Panc1 (cell line): ENCODE results near the gene DAPP1. TPM values are rescaled to one million over a fixed set of nuclear protein-coding genes. Genes with fewer than 3 reads are reported as not detected.

Experiments used
- ATAC-seq: fragments of 200-7000 bp; cut with Tn5 transposase; 2 replicates; pipeline ENCODE4 v1.9.1; 2020; ENCODE audit warnings: mild to moderate bottlenecking, moderate library complexity
- BruUV-seq: library from RNA; stranded (reverse); fragments of 400-500 nt; replicated peaks from 2 replicates; lab custom pipeline; 2021; lab: Mats Ljungman, UMichigan
- CTCF ChIA-PET: fragments of 300-600 bp; sonication (Branson Sonifier 250); formaldehyde crosslinking; loops from one replicate; lab custom pipeline; 2022; ENCODE audit warnings: antibody characterized with exemption; lab: Charles Lee
- POLR2A ChIA-PET: fragments of 300-600 bp; sonication (Branson Sonifier 250); formaldehyde crosslinking; loops from one replicate; lab custom pipeline; 2022; ENCODE audit warnings: antibody characterized with exemption; lab: Charles Lee
- DNase-seq: peaks from one replicate; pipeline ENCODE4 v3.0.0-alpha.2; 2010; ENCODE audit warnings: low read depth, low spot score
- H3K27ac ChIP-seq: 2 replicates; pipeline ENCODE4 v1.5.1; 2011; ENCODE audit warnings: mild to moderate bottlenecking, low read length, inconsistent platforms
- H3K27me3 ChIP-seq: fragments of 200-500 bp; sonication (Bioruptor generic); 2 replicates; pipeline ENCODE4 v1.6.0; 2014; ENCODE audit warnings: low read length, inconsistent platforms; ENCODE audit not compliant: control insufficient read depth, insufficient read depth
- H3K36me3 ChIP-seq: fragments of 200-500 bp; sonication (Bioruptor generic); 2 replicates; pipeline ENCODE4 v1.5.1; 2014; ENCODE audit warnings: inconsistent platforms, mild to moderate bottlenecking, low read length, moderate library complexity; ENCODE audit not compliant: control insufficient read depth, insufficient read depth
- H3K4me1 ChIP-seq: 2 replicates; pipeline ENCODE4 v1.5.1; 2011; ENCODE audit warnings: inconsistent platforms, mild to moderate bottlenecking, low read length, moderate library complexity; ENCODE audit not compliant: control insufficient read depth, insufficient read depth
- H3K4me3 ChIP-seq, 2 experiments: 2 replicates each; pipeline ENCODE4 v1.5.1; 2011 to 2012; ENCODE audit warnings: low read depth in 2 of 2, low read length in 2 of 2, mild to moderate bottlenecking in 2 of 2, inconsistent platforms in 1 of 2, moderate library complexity in 1 of 2
- H3K9me3 ChIP-seq: fragments of 200-500 bp; sonication (Bioruptor generic); 2 replicates; pipeline ENCODE4 v1.5.1; 2014; ENCODE audit warnings: low read depth, mild to moderate bottlenecking, inconsistent platforms, low read length, moderate library complexity; ENCODE audit not compliant: control insufficient read depth, insufficient read depth
- POLR2AphosphoS5 ChIP-seq: IDR thresholded peaks from 2 replicates; pipeline ENCODE4 v1.6.1; 2012; ENCODE audit warnings: mild to moderate bottlenecking, low read depth, low read length, moderate library complexity
- REST ChIP-seq, 2 experiments: IDR thresholded peaks; 2 replicates each; pipeline ENCODE4 v1.6.1; 2011 to 2012; ENCODE audit warnings: low read depth in 2 of 2, control low read depth in 1 of 2, low read length in 1 of 2, mild to moderate bottlenecking in 1 of 2, moderate library complexity in 1 of 2; ENCODE audit not compliant: insufficient read depth in 1 of 2
- SIN3A ChIP-seq: IDR thresholded peaks from 2 replicates; pipeline ENCODE4 v1.6.1; 2012; ENCODE audit warnings: low read depth, mild to moderate bottlenecking, low read length, moderate library complexity, borderline replicate concordance; ENCODE audit not compliant: insufficient read depth
- TCF7L2 ChIP-seq: IDR thresholded peaks from 2 replicates; pipeline ENCODE4 v1.6.1; 2011; ENCODE audit warnings: mild to moderate bottlenecking, low read depth, low read length, inconsistent platforms
- in situ Hi-C: cut with HindIII; loops from 2 replicates; pipeline ENCODE4 v1.10.0; 2016; ENCODE audit warnings: low sequenced_read_pairs, low pct_unique_long_range_greater_than_20kb
- intact Hi-C: fragments of 100-400 bp; cut with micrococcal nuclease; formaldehyde crosslinking; loops from one replicate; pipeline ENCODE4 v1.10.0; 2022; ENCODE audit not compliant: unreplicated experiment
- total RNA-seq: library from RNA; stranded (reverse); gene quantifications from one replicate; pipeline ENCODE4 v1.2.1, GENCODE V29; 2021; ENCODE audit not compliant: unreplicated experiment
- TF ChIP-seq, protein P1 (sequence below): fragments of 450-650 bp; IDR thresholded peaks from 2 replicates; pipeline ENCODE4 v1.5.1; 2017; ENCODE audit warnings: mild to moderate bottlenecking

Gene DAPP1
- total RNA-seq, 1 experiment from 2014 or later, result not detected

GRCh38 chr4:99879458-99879857 is 62.8 kb downstream of the DAPP1 start:
- Histone ChIP-seq H3K27me3 (no peaks in the 10 kb centered on the region), H3K36me3 (peaks cover 26% of the 10 kb centered on the region), H3K9me3 (no peaks in the 10 kb centered on the region), H3K4me3 (no peak overlapping the region), H3K4me1 (no peaks in the 10 kb centered on the region), H3K27ac (no peak overlapping the region)
- no peak for TF ChIP-seq SIN3A
- no peak for TF ChIP-seq POLR2AphosphoS5
- TF ChIP-seq REST (IDR thresholded peaks at IDR 0.05; ENCODE audit: insufficient read depth in 1 of 2, low read depth in 2 of 2, low read length in 1 of 2), result no peak
- TF ChIP-seq TCF7L2, result no peak
- TF ChIP-seq, protein P1, sequence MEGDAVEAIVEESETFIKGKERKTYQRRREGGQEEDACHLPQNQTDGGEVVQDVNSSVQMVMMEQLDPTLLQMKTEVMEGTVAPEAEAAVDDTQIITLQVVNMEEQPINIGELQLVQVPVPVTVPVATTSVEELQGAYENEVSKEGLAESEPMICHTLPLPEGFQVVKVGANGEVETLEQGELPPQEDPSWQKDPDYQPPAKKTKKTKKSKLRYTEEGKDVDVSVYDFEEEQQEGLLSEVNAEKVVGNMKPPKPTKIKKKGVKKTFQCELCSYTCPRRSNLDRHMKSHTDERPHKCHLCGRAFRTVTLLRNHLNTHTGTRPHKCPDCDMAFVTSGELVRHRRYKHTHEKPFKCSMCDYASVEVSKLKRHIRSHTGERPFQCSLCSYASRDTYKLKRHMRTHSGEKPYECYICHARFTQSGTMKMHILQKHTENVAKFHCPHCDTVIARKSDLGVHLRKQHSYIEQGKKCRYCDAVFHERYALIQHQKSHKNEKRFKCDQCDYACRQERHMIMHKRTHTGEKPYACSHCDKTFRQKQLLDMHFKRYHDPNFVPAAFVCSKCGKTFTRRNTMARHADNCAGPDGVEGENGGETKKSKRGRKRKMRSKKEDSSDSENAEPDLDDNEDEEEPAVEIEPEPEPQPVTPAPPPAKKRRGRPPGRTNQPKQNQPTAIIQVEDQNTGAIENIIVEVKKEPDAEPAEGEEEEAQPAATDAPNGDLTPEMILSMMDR, result no peak
- CTCF ChIA-PET, result no interaction called here
- POLR2A ChIA-PET, result no interaction called here
- no peak for DNase-seq
- no TSS peak for BruUV-seq
- ATAC-seq, result no peak
- intact Hi-C loops (no loop called here), in situ Hi-C loops (no loop called here)

DNA sequence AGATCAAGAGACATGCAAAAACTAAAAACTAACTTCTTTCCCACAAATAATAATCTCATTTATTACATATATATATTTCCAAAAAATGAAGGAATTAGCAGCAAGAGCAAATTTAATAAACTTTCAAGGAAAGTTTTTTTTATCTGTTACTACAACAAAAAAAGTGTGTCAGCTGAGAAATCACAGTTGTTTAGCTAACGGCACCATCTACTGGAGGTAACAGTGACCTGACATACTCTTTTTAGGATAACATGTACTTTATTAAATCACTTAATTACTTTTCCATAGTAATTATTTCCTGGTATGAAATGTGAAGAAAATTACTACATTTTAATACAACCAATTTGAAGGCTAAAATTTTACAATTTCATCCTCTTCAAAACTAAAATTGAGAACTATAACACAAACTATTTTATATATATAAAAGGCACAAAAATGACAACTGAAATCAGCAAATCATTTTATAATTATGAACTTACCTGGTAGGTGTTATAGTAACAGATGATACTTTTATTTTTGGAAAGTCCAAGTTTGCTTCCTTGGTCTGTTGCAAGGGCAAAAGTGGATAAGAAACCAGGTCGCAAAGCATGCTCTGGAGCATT is 68.5 kb downstream of the DAPP1 start:
- Histone ChIP-seq H3K4me1 (no peaks in the 10 kb centered on the region), H3K27ac (no peak overlapping the region), H3K9me3 (no peaks in the 10 kb centered on the region), H3K4me3 (no peak overlapping the region), H3K36me3 (peaks cover 35% of the 10 kb centered on the region), H3K27me3 (no peaks in the 10 kb centered on the region)
- no TSS peak for BruUV-seq
- POLR2A ChIA-PET, result interaction anchor here (0.6 kb wide), 1 partner anchor 69 kb away, joined by 6 read pairs; no protein-coding TSS in a partner anchor
- ATAC-seq (no peak), DNase-seq (no peak)
- in situ Hi-C loops (no loop called here), intact Hi-C loops (loop anchor here (5.0 kb wide), 1 partner anchor 323 kb away; the partner anchor contains the start of gene TRMT10A)
- TF ChIP-seq, protein P1, result peak; percentile 38; the same call in 1 of the 2 replicates
- no peak for TF ChIP-seq REST (IDR thresholded peaks at IDR 0.05; ENCODE audit: insufficient read depth in 1 of 2, low read depth in 2 of 2, low read length in 1 of 2)
- CTCF ChIA-PET, result interaction anchor here (0.6 kb wide), 1 partner anchor 18 kb away, joined by 3 read pairs; no protein-coding TSS in a partner anchor
